Activated CD8-positive, alpha-beta memory T cell treated with anti-CD3 and anti-CD28 coated beads, Interleukin-2, amount 50 U/mL, for 48 hours (primary cell): ENCODE results near the gene HAT1.
"Not testable (repeated sequence)": the region's sequence is repeated elsewhere in the genome, so short reads cannot be mapped to it uniquely, and the experiment has no call there.

Experiments used
- DNase-seq: peaks from one replicate; pipeline ENCODE4 v3.0.0-alpha.2; 2020

The HAT1 gene

GRCh38 chr2:171985076-171985475 is 62.8 kb downstream of the HAT1 start:
- DNase-seq: no peak

- no peak for DNase-seq
Observed at GRCh38 chr2:171986778-171987177, 64.5 kb downstream of the HAT1 start.

DNA sequence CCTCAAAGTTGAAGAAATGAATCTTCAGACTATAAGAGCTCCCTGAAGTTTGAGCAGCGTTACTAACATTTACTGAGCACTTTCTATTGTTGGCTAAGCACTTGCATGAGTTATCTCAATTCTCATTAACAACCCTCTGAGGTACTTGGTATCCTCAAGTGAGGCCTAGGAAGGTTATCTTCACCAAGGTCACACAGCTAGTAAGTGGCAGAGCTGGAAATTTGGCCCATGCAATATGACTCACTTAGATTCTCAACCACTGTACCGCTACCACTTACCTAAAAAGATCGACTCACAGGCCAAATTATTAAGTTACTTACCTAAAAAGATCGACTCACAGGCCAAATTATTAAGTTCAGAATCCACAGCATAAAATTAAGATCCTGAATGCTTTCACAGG is 68.8 kb downstream of the HAT1 start:
- no peak for DNase-seq

DNA sequence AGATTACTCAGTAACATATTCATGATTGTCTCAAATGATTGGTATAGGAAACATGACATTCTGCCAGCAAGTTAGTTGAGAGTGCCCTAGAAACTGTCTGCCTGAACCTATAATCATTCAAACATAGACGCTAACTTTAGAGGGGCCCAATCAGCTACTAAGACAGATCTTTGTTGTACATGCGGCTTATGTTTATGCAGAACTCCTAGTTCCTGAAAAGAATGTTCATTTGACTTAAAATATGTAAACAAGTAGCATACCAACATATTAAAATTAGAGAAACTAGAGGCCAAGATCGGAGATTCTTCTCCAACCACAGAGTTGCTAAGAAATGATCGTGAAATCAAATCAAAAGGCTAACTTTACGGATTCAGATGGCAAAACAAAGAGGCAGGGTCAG is 73.3 kb downstream of the HAT1 start:
- no peak for DNase-seq

DNA sequence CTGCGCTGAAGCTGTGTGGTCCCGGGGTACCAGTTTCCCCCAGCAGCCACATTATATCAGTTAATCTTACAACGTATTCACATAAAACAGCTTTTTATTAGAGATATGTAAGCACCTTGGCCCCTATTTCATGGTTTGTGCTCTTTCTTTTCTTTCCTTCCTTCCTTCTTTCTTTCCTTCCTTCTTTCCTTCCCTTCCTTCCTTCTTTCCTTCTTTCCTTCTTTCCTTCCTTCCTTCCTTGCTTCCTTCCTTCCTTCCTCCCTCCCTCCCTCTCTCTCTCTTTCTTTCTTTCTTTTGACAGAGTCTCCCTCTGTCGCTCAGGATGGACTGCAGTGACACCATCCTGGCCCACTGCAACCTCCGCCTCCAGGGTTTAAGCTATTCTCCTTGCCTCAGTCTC is 73.8 kb downstream of the HAT1 start:
- DNase-seq: no peak

GRCh38 chr2:171997031-171997430 is 74.8 kb downstream of the HAT1 start:
- not testable (repeated sequence) for DNase-seq

DNA sequence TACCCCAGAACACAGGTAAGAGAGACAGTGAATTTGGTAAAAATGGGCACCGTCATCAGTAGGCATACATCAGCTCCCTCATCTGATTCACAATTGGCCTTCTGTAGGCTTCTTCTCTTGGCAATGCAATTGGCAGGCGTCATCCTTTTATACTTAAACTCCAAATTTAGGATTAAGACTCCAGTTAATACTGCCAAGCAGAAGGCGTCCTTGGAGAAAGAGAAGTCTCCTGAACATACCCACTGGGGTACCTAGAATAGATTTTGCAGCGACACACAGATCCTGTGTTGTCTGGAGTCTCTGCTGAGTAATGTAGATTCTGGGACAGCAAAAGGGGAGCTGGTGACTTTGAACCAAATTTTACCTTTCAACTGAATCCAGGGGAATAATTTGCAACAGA is 76.9 kb downstream of the HAT1 start:
- no peak for DNase-seq

DNA sequence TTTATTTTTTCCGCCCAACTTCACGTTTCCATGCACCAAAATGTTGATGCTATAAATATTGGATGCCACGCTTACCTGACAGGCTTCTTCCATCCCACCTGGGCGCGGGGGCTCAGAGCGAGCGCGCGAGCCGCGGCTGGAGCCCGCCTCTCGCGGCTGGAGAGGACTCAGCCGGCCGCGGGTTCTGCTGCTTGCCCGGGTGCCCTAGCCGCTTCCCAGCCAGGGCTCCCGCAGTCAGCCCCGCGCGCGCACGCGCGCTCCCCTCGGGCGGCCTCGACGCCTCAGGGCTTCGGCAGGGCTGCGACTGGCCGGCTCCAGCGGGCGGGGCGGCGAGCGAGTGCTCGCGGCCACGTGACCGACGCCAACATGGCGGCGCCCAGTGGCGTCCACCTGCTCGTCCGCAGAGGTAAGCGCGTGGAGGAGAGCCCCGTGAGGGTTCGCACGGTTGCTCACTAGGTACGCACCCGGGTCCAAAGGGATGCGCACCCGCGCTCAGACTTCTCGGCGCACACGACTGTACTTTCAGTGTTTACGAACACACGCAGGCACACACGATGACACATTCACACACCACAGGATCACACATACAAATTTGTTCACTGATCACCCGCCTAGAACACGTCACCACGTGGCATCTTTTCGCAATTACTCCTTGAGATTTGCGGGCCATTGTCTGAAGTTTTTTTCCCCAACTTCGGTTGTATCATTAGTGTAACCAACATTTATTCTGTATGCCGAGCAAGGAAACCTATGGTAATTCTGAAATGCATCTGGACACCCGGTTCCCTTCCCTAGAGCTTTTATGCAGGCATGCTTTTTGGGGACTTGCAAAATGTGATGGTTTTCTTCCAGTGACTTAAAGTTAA is 77.6 kb downstream of the HAT1 start, which contains the start of gene METAP1D:
METAP1D (plus strand) TSS at position 350 of the 866 bp plus-strand sequence; CDS start at position 367, 17 bp downstream.
- DNase-seq: peak; percentile 94

GRCh38 chr2:172000696-172001361 is 78.6 kb downstream of the HAT1 start:
- no peak for DNase-seq

- no peak for DNase-seq
Observed at GRCh38 chr2:172007372-172007771, 85.1 kb downstream of the HAT1 start.

DNA sequence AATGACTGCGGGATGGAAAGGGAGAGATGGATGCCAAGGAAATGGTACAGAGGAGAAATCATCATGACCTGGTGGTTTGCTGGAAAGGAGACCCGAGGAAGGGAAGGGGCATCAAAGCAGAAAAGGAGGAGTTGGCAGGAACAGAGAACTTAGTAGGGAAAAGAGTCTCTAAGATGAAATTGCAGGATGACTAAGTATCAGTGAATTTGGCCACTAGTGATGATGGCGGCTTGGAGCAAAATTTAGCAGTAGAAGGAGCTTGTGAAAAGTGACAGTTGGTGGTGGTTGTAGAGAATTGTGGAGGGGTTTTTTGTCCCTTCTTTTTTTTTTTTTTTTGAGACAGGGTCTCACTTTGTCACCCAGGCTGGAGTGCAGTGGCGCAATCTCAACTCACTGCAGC is 87.6 kb downstream of the HAT1 start:
- no peak for DNase-seq

- no peak for DNase-seq
Observed at GRCh38 chr2:172011812-172012575, 89.7 kb downstream of the HAT1 start.

- DNase-seq: no peak
Observed at GRCh38 chr2:172012677-172013391, 90.6 kb downstream of the HAT1 start.

DNA sequence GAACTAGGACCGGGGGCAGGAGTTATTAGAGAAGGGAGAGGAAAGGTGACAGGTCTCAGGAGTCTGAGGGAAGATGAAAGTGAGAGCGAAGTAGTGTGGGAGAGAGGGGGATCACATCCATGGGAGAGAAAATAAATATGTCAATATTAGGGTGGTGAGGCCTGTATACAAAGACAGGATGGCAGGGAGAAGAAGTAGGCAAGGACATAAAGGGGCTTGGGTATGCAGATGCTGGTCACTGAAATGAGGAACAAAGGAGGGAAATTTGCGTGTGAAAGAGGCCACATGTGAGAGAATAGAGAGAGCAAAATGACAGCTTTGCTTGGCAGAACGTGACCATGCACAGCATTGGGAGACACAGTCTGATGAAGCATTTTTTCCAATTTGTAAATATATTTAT is 91.1 kb downstream of the HAT1 start:
- no peak for DNase-seq

- DNase-seq: no peak
Observed at GRCh38 chr2:172021074-172021931, 99.0 kb downstream of the HAT1 start.

GRCh38 chr2:172021955-172022354 is 99.7 kb downstream of the HAT1 start:
- DNase-seq: no peak

- no peak for DNase-seq
Observed at GRCh38 chr2:172031536-172031935, 109.3 kb downstream of the HAT1 start.
